Loucy (cell line): ENCODE data around the gene GATD1.

Experiments
- H2AFZ ChIP-seq: fragments of 200-600 bp; sonication (generic); 2 replicates; pipeline ENCODE4 v1.6.0; 2016; ENCODE audit warnings: antibody characterized with exemption, mild to moderate bottlenecking, low read length, moderate library complexity
- H3F3A ChIP-seq: fragments of 200-600 bp; 2 replicates; pipeline ENCODE4 v1.6.0; 2016; ENCODE audit warnings: antibody characterized with exemption, low read depth, mild to moderate bottlenecking
- H3K27me3 ChIP-seq: fragments of 200-600 bp; sonication (generic); 2 replicates; pipeline ENCODE4 v1.6.1; 2014; ENCODE audit warnings: low read length, mild to moderate bottlenecking; ENCODE audit not compliant: insufficient read depth, poor library complexity, severe bottlenecking
- H3K36me3 ChIP-seq: fragments of 200-600 bp; sonication (generic); 2 replicates; pipeline ENCODE4 v1.6.1; 2016; ENCODE audit warnings: low read length; ENCODE audit not compliant: insufficient read depth
- H3K4me1 ChIP-seq: fragments of 200-600 bp; sonication (generic); 2 replicates; pipeline ENCODE4 v1.5.1; 2014; ENCODE audit warnings: low read length, mild to moderate bottlenecking; ENCODE audit not compliant: insufficient read depth, poor library complexity, severe bottlenecking
- H3K4me2 ChIP-seq: fragments of 200-600 bp; sonication (generic); 2 replicates; pipeline ENCODE4 v1.6.0; 2014; ENCODE audit warnings: antibody characterized with exemption, low read length, low read depth, mild to moderate bottlenecking; ENCODE audit not compliant: poor library complexity, severe bottlenecking
- H3K4me3 ChIP-seq: fragments of 200-600 bp; sonication (generic); 2 replicates; pipeline ENCODE4 v1.5.1; 2014; ENCODE audit warnings: low read length, mild to moderate bottlenecking, mixed read lengths; ENCODE audit not compliant: poor library complexity, severe bottlenecking
- H3K79me2 ChIP-seq: fragments of 200-600 bp; sonication (generic); 2 replicates; pipeline ENCODE4 v1.6.1; 2014; ENCODE audit warnings: low read length; ENCODE audit not compliant: insufficient read depth
- H3K9ac ChIP-seq: fragments of 200-600 bp; sonication (generic); 2 replicates; pipeline ENCODE4 v1.6.0; 2014; ENCODE audit warnings: mild to moderate bottlenecking, low read depth, low read length, moderate library complexity; ENCODE audit not compliant: poor library complexity, severe bottlenecking
- H3K9me2 ChIP-seq: fragments of 200-600 bp; sonication (generic); replicated peaks from 2 replicates; pipeline ENCODE4 v1.6.1; 2016; ENCODE audit warnings: low read depth, low read length, mixed read lengths
- H3K9me3 ChIP-seq: fragments of 200-600 bp; sonication (generic); 2 replicates; pipeline ENCODE4 v1.6.1; 2014; ENCODE audit warnings: mild to moderate bottlenecking, antibody characterized with exemption, low read length, low read depth; ENCODE audit not compliant: insufficient read depth
- H4K20me1 ChIP-seq: fragments of 200-600 bp; sonication (generic); 2 replicates; pipeline ENCODE4 v1.6.0; 2014; ENCODE audit warnings: antibody characterized with exemption, low read length, mild to moderate bottlenecking; ENCODE audit not compliant: insufficient read depth, poor library complexity, severe bottlenecking
- EZH2phosphoT487 ChIP-seq: fragments of 200-600 bp; IDR thresholded peaks from 2 replicates; pipeline ENCODE4 v1.6.1; 2018; ENCODE audit warnings: antibody characterized with exemption, mild to moderate bottlenecking, moderate library complexity, borderline replicate concordance
- TF ChIP-seq, protein P1 (sequence below): fragments of 200-600 bp; sonication (generic); conservative IDR thresholded peaks from 2 replicates; pipeline ENCODE4 v1.5.1; 2014; ENCODE audit warnings: mild to moderate bottlenecking, antibody characterized with exemption, low read length

The GATD1 gene

DNA sequence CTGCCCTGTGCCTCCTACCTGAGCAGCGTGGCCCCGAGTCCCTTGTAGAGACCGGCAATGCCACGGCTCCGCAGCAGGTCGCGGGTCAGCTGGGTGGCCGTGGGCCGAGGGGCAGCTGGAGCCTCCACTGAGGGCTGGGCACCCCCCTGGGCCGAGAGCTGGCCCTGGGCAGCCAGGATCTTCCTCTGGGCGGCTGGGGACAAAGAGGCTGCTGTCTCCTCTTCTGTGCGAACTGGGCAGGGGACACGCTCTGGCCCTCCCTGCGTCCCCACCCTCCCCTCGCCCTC lies 15.2 kb upstream of the GATD1 start:
- Histone ChIP-seq H3K9ac (no peak overlapping the region), H4K20me1 (peaks cover 14% of the 10 kb centered on the region), H3F3A (peaks cover 3% of the 10 kb centered on the region; the same call in 1 of the 2 replicates), H3K4me1 (peaks cover 17% of the 10 kb centered on the region), H3K4me2 (no peak overlapping the region), H3K4me3 (no peak overlapping the region), H3K9me2 (no peaks in the 10 kb centered on the region), H3K36me3 (no peaks in the 10 kb centered on the region), H3K9me3 (no peaks in the 10 kb centered on the region), H2AFZ (no peak overlapping the region), H3K79me2 (peaks cover 19% of the 10 kb centered on the region; the same call in 1 of the 2 replicates), H3K27me3 (no peaks in the 10 kb centered on the region)
- TF ChIP-seq, protein P1, sequence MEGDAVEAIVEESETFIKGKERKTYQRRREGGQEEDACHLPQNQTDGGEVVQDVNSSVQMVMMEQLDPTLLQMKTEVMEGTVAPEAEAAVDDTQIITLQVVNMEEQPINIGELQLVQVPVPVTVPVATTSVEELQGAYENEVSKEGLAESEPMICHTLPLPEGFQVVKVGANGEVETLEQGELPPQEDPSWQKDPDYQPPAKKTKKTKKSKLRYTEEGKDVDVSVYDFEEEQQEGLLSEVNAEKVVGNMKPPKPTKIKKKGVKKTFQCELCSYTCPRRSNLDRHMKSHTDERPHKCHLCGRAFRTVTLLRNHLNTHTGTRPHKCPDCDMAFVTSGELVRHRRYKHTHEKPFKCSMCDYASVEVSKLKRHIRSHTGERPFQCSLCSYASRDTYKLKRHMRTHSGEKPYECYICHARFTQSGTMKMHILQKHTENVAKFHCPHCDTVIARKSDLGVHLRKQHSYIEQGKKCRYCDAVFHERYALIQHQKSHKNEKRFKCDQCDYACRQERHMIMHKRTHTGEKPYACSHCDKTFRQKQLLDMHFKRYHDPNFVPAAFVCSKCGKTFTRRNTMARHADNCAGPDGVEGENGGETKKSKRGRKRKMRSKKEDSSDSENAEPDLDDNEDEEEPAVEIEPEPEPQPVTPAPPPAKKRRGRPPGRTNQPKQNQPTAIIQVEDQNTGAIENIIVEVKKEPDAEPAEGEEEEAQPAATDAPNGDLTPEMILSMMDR, result no peak
- no peak for TF ChIP-seq EZH2phosphoT487

GRCh38 chr11:791658-792534 lies 14.6 kb upstream of the GATD1 start:
- Histone ChIP-seq H3K4me1 (peaks cover 14% of the 10 kb centered on the region), H3F3A (peaks cover 3% of the 10 kb centered on the region; the same call in 1 of the 2 replicates), H3K4me2 (no peak overlapping the region), H2AFZ (no peak overlapping the region), H3K9me3 (no peaks in the 10 kb centered on the region), H3K36me3 (no peaks in the 10 kb centered on the region), H3K79me2 (peaks cover 17% of the 10 kb centered on the region; the same call in 1 of the 2 replicates), H3K9me2 (no peaks in the 10 kb centered on the region), H4K20me1 (peaks cover 11% of the 10 kb centered on the region), H3K27me3 (no peaks in the 10 kb centered on the region), H3K9ac (no peak overlapping the region), H3K4me3 (no peak overlapping the region)
- TF ChIP-seq, protein P1, result no peak
- no peak for TF ChIP-seq EZH2phosphoT487

- peaks cover 4% of the 10 kb centered on the region for H4K20me1 ChIP-seq
- H3K4me2 ChIP-seq, result no peak overlapping the region
Measured at GRCh38 chr11:790721-791564, 13.7 kb upstream of the GATD1 start.

More at GRCh38 chr11:790721-791564, 13.7 kb upstream of the GATD1 start:
- Histone ChIP-seq H3F3A (no peaks in the 10 kb centered on the region), H3K9me3 (no peaks in the 10 kb centered on the region), H3K79me2 (peaks cover 10% of the 10 kb centered on the region; the same call in 1 of the 2 replicates), H3K9ac (no peak overlapping the region), H3K4me1 (peaks cover 8% of the 10 kb centered on the region), H2AFZ (no peak overlapping the region), H3K27me3 (no peaks in the 10 kb centered on the region), H3K9me2 (no peaks in the 10 kb centered on the region), H3K4me3 (no peak overlapping the region), H3K36me3 (no peaks in the 10 kb centered on the region)
- no peak for TF ChIP-seq EZH2phosphoT487
- TF ChIP-seq, protein P1, result no peak
